ENCODE data around the gene TMCC2. TPM values are rescaled to one million over a fixed set of nuclear protein-coding genes. Genes with fewer than 3 reads are reported as not detected.
A peak's percentile ranks its signal among the peaks of the same experiment; 100 is the strongest.

TMCC2 gene
- total and polyA plus RNA-seq, 2 experiments from 2014 or later, result 2.6 to 9.9 TPM

DNA sequence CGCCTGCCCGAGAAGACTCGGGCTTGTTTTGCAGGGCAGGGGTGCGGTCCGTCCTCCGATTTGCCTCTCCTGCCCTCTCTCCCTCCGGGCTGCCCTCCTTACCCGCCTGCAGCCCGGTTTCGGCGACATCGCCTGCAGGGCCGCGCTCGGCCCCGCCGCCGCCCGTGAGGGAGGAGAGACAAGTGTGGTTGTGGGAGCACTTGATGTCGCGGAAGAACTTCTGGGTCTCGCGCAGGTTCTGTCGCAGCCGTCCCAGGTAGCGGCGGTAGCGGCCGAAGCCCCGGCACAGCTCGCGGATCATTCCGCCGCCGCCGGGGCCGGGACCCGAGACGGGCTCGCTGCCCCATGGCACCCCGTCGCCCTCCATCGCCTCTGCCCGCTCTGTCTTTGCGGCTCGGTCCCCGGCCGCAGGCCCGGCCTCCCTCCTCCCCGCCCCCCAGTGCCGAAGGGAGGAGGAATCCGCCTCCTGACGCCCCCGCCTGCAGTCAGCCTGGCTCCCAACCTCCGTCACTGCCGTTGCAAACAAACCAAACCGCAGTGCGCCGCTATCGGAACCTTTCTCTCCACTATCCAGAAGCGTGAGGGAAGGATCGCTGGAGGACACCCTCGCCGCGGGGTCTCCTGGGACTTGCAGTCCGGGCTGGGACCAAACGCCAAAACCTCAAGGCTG is 16.4 kb upstream of the TMCC2 start, which contains the start of gene DSTYK:
Gene DSTYK (minus strand): TSS at position 534 of the 670 bp plus-strand sequence. CDS start 167 bp downstream, at position 367.
- Mint-ChIP-seq H3K4me3 (peak within 1 kb of the TSS; percentile 99), H3K9me3 (no peaks in the 10 kb centered on the region), H3K27me3 (ENCODE audit: insufficient read depth, low read depth, poor library complexity) (peaks cover 19% of the 10 kb centered on the region), H3K36me3 (ENCODE audit: low read depth) (no peaks in the 10 kb centered on the region), H3K27ac (peak within 1 kb of the TSS; percentile 92), H3K4me1 (peaks cover 17% of the 10 kb centered on the region; the same call in 2 of the 3 replicates)
- peak within 1 kb of the TSS; percentile 88 for H3K4me2 ChIP-seq
- H3K4me1 ChIP-seq (ENCODE audit: insufficient read depth), result peaks cover 12% of the 10 kb centered on the region
- peak; percentile 87 for ATAC-seq
- H3F3A ChIP-seq (replicated peaks; ENCODE audit: low read depth), result no peaks in the 10 kb centered on the region
- TF ChIP-seq ETS1 (IDR thresholded peaks at IDR 0.05), result peak; percentile 95
- no peak; the same call in 1 of the 2 replicates for TF ChIP-seq ZNF114 (CRISPR knock-in tag; IDR thresholded peaks at IDR 0.05)
- peak; percentile 82 for TF ChIP-seq POLR2AphosphoS5 (IDR thresholded peaks at IDR 0.05; ENCODE audit: low read depth)
- TF ChIP-seq CREB1 (CRISPR knock-in tag; IDR thresholded peaks at IDR 0.05; ENCODE audit: low read depth), result peak; percentile 89
- TF ChIP-seq EZH2phosphoT487 (IDR thresholded peaks at IDR 0.05; ENCODE audit: unreplicated experiment), result no peak
- H4K20me1 ChIP-seq (replicated peaks; ENCODE audit: insufficient read depth), result no peaks in the 10 kb centered on the region
- H3K36me3 ChIP-seq (ENCODE audit: insufficient read depth), result no peaks in the 10 kb centered on the region
- H3K27ac ChIP-seq (ENCODE audit: low read depth), result peak within 1 kb of the TSS; percentile 97
- H2AFZ ChIP-seq, result peak within 1 kb of the TSS; percentile 93
- no peaks in the 10 kb centered on the region for H3K9me2 ChIP-seq (ENCODE audit: insufficient read depth)
- peak; percentile 99 for DNase-seq (ENCODE audit: low spot score)
- peaks cover 39% of the 10 kb centered on the region for H3K79me2 ChIP-seq (replicated peaks; ENCODE audit: insufficient read depth)
- peak within 1 kb of the TSS; percentile 99 for H3K4me3 ChIP-seq
- H3K27me3 ChIP-seq (ENCODE audit: insufficient read depth), result no peaks in the 10 kb centered on the region

GRCh38 chr1:205211839-205212536 is 15.8 kb upstream of the TMCC2 start:
- H3K4me2 ChIP-seq, result peak overlapping the region; percentile 88
- no peaks in the 10 kb centered on the region for H4K20me1 ChIP-seq (replicated peaks; ENCODE audit: insufficient read depth)
- Mint-ChIP-seq H3K9me3 (no peaks in the 10 kb centered on the region), H3K4me1 (peaks cover 18% of the 10 kb centered on the region), H3K27ac (peak overlapping the region; percentile 87), H3K36me3 (ENCODE audit: low read depth) (no peaks in the 10 kb centered on the region), H3K4me3 (peak overlapping the region; percentile 99), H3K27me3 (ENCODE audit: insufficient read depth, low read depth, poor library complexity) (peaks cover 19% of the 10 kb centered on the region)
- no peak for ATAC-seq
- no peaks in the 10 kb centered on the region for H3K27me3 ChIP-seq (ENCODE audit: insufficient read depth)
- H3K4me1 ChIP-seq (ENCODE audit: insufficient read depth), result peaks cover 12% of the 10 kb centered on the region
- H3F3A ChIP-seq (replicated peaks; ENCODE audit: low read depth), result no peaks in the 10 kb centered on the region
- no peak for DNase-seq (ENCODE audit: low spot score)
- peak overlapping the region; percentile 99 for H3K4me3 ChIP-seq
- no peak overlapping the region for H3K27ac ChIP-seq (ENCODE audit: low read depth)
- H3K9me2 ChIP-seq (ENCODE audit: insufficient read depth), result no peaks in the 10 kb centered on the region
- H3K79me2 ChIP-seq (replicated peaks; ENCODE audit: insufficient read depth), result peaks cover 33% of the 10 kb centered on the region
- H2AFZ ChIP-seq, result peak overlapping the region; percentile 91
- no peaks in the 10 kb centered on the region for H3K36me3 ChIP-seq (ENCODE audit: insufficient read depth)
- TF ChIP-seq STAT1 (IDR thresholded peaks at IDR 0.05; ENCODE audit: unreplicated experiment) (no peak), CREB1 (CRISPR knock-in tag; IDR thresholded peaks at IDR 0.05; ENCODE audit: low read depth) (no peak), EZH2phosphoT487 (IDR thresholded peaks at IDR 0.05; ENCODE audit: unreplicated experiment) (no peak), ZNF331 (CRISPR knock-in tag; IDR thresholded peaks at IDR 0.05; ENCODE audit: low read depth) (no peak), ETS1 (IDR thresholded peaks at IDR 0.05) (no peak), ZNF462 (CRISPR knock-in tag; IDR thresholded peaks at IDR 0.05) (no peak), CTCF (conservative IDR thresholded peaks at IDR 0.05; ENCODE audit: low read depth in 2 of 2) (no peak)

All from GM23338 (cell line).